Lung (tissue), 12 donors: ENCODE data around the gene ZNF526. TPM values are rescaled to one million over a fixed set of nuclear protein-coding genes. Genes with fewer than 3 reads are reported as not detected.

Source experiments
- ATAC-seq: fragments of 200-7000 bp; cut with Tn5 transposase; one replicate; pipeline ENCODE4 v1.9.1; 2020; ENCODE audit warnings: moderate number of reproducible peaks; ENCODE audit not compliant: insufficient read depth, low FRiP score
- DNase-seq, 3 donors: peaks; one replicate each; pipeline ENCODE4 v3.0.0-alpha.2; 2013 to 2017
- H3K27ac ChIP-seq, 2 donors: one replicate each; pipeline ENCODE4 v1.5.1; 2013; ENCODE audit warnings: mild to moderate bottlenecking in 2 of 2, moderate library complexity in 2 of 2, control low read depth in 1 of 2, inconsistent platforms in 1 of 2, low read depth in 1 of 2, low read length in 1 of 2
- H3K27me3 ChIP-seq, 3 donors: one replicate each; pipeline ENCODE4 v1.5.1; 2013; ENCODE audit warnings: low read length in 2 of 3; ENCODE audit not compliant: control insufficient read depth in 3 of 3, insufficient read depth in 3 of 3
- H3K36me3 ChIP-seq, 4 donors: one replicate each; pipeline ENCODE4 v1.5.1; 2013; ENCODE audit warnings: low read length in 4 of 4, mild to moderate bottlenecking in 1 of 4, moderate library complexity in 1 of 4; ENCODE audit not compliant: control insufficient read depth in 4 of 4, insufficient read depth in 4 of 4
- H3K4me1 ChIP-seq, 5 donors: one replicate each; pipeline ENCODE4 v1.5.1; 2013; ENCODE audit warnings: low read length in 5 of 5, mild to moderate bottlenecking in 2 of 5, moderate library complexity in 1 of 5; ENCODE audit not compliant: control insufficient read depth in 5 of 5, insufficient read depth in 5 of 5
- H3K4me3 ChIP-seq: one replicate; pipeline ENCODE4 v1.5.1; 2013; ENCODE audit warnings: mild to moderate bottlenecking, control low read depth, moderate library complexity
- H3K9ac ChIP-seq, 2 donors: one replicate each; pipeline ENCODE4 v1.5.1; 2013; ENCODE audit warnings: low read length in 2 of 2, control low read depth in 1 of 2; ENCODE audit not compliant: insufficient read depth in 1 of 2
- H3K9me3 ChIP-seq, 4 donors: one replicate each; pipeline ENCODE4 v1.5.1; 2013; ENCODE audit warnings: low read length in 3 of 4, mild to moderate bottlenecking in 1 of 4, moderate library complexity in 1 of 4; ENCODE audit not compliant: control insufficient read depth in 4 of 4, insufficient read depth in 3 of 4
- CTCF ChIP-seq: IDR thresholded peaks from 2 replicates; pipeline ENCODE4 v1.5.1; 2012; ENCODE audit warnings: mild to moderate bottlenecking; ENCODE audit errors: control extremely low read depth, extremely low read depth
- WGBS, 2 donors: extraction: QIAGEN DNeasy Blood & Tissue Kit; methylation state at CpG; one replicate each; pipeline ENCODE4 v1.1.7; 2013; 5-methylcytosine and 5-hydroxymethylcytosine counted together
- polyA plus RNA-seq, 2 donors: library from polyadenylated mRNA; stranded (reverse); fragments of 200-250 nt; gene quantifications; one replicate each; pipeline ENCODE4 v1.2.1, GENCODE V29; 2013
- total RNA-seq, 2 donors: library from RNA; depleted of rRNA in 1 of 2; stranded (reverse); fragments of >200 nt in 1 of 2; gene quantifications; one replicate each; pipeline ENCODE4 v1.2.1, GENCODE V29; 2014 to 2021
- donor health status: control.
- donor health status: control.
- donor health status: Bipolar disorder and iron deficiency.
- donor health status: healthy.
- donor health status: DM: yes; HTN: yes; CAD: no.

ZNF526 gene
- total and polyA plus RNA-seq, 4 donors = 4.6 to 14.4 (median 5.4) TPM

- WGBS, 2 donors = 23 to 29% methylated on average over 3 of the region's 3 CpGs
Measured at GRCh38 chr19:42177686-42178019, 42.5 kb upstream of the ZNF526 start.

GRCh38 chr19:42178791-42179674 lies 41.1 kb upstream of the ZNF526 start:
- H3K27me3 ChIP-seq = peaks cover 0 to 68% (median 57%) of the 10 kb centered on the region in 3 donors

More at GRCh38 chr19:42177686-42178019, 42.5 kb upstream of the ZNF526 start:
- Histone ChIP-seq H3K36me3 (no peaks in the 10 kb centered on the region), H3K27ac (no peak overlapping the region), H3K27me3 (peaks cover 0 to 76% (median 63%) of the 10 kb centered on the region in 3 donors), H3K4me1 (peaks cover 0 to 9% (median 2%) of the 10 kb centered on the region in 5 donors), H3K4me3 (no peak overlapping the region), H3K9ac (no peak overlapping the region), H3K9me3 (no peaks in the 10 kb centered on the region)
- TF ChIP-seq CTCF = no peak
- DNase-seq (no peak), ATAC-seq (no peak)

GRCh38 chr19:42184401-42184861 lies 35.7 kb upstream of the ZNF526 start:
- DNase-seq (peak; percentile 59 to 70 (median 64)), ATAC-seq (peak; percentile 77)
- peak; percentile 60 for TF ChIP-seq CTCF
- Histone ChIP-seq H3K36me3 (no peaks in the 10 kb centered on the region), H3K4me1 (peaks cover 0 to 5% (median 0%) of the 10 kb centered on the region in 5 donors), H3K4me3 (no peak overlapping the region), H3K27me3 (peaks cover 0 to 24% (median 16%) of the 10 kb centered on the region in 3 donors), H3K27ac (no peak overlapping the region), H3K9me3 (peaks cover 0 to 2% (median 0%) of the 10 kb centered on the region in 4 donors), H3K9ac (no peak overlapping the region)
- WGBS, 2 donors = 0% methylated on average over 1 of the region's 1 CpG

More at GRCh38 chr19:42178791-42179674, 41.1 kb upstream of the ZNF526 start:
- ATAC-seq (no peak), DNase-seq (no peak)
- 9 to 14% methylated on average over 13 of the region's 13 CpGs for WGBS, 2 donors
- Histone ChIP-seq H3K4me3 (no peak overlapping the region), H3K9ac (no peak overlapping the region), H3K36me3 (no peaks in the 10 kb centered on the region), H3K9me3 (no peaks in the 10 kb centered on the region), H3K4me1 (peaks cover 0 to 9% (median 2%) of the 10 kb centered on the region in 5 donors), H3K27ac (no peak overlapping the region)
- no peak for TF ChIP-seq CTCF
